GM13976 (cell line): ENCODE measurements around the gene APBA2.

Experiments used
- DNase-seq: peaks from one replicate; pipeline ENCODE4 v3.0.0; 2012; ENCODE audit warnings: low spot score
- in situ Hi-C: fragments of 300-500 bp; cut with MboI; formaldehyde crosslinking; loops from one replicate; pipeline ENCODE4 v1.12.0; 2022; ENCODE audit warnings: low sequenced_read_pairs, mixed read lengths, inconsistent platforms; ENCODE audit not compliant: unreplicated experiment
- TF ChIP-seq, protein P1 (sequence below): IDR thresholded peaks from 2 replicates; pipeline ENCODE4 v1.5.1; 2012; ENCODE audit warnings: borderline replicate concordance, mild to moderate bottlenecking; ENCODE audit not compliant: insufficient read depth; ENCODE audit errors: extremely low read depth, missing control alignments, control extremely low read depth

Gene APBA2

GRCh38 chr15:28994831-28995596, 109.2 kb downstream of the APBA2 start:
- in situ Hi-C loops: no loop called here

GRCh38 chr15:28995705-28996104, 109.9 kb downstream of the APBA2 start:
- TF ChIP-seq, protein P1, sequence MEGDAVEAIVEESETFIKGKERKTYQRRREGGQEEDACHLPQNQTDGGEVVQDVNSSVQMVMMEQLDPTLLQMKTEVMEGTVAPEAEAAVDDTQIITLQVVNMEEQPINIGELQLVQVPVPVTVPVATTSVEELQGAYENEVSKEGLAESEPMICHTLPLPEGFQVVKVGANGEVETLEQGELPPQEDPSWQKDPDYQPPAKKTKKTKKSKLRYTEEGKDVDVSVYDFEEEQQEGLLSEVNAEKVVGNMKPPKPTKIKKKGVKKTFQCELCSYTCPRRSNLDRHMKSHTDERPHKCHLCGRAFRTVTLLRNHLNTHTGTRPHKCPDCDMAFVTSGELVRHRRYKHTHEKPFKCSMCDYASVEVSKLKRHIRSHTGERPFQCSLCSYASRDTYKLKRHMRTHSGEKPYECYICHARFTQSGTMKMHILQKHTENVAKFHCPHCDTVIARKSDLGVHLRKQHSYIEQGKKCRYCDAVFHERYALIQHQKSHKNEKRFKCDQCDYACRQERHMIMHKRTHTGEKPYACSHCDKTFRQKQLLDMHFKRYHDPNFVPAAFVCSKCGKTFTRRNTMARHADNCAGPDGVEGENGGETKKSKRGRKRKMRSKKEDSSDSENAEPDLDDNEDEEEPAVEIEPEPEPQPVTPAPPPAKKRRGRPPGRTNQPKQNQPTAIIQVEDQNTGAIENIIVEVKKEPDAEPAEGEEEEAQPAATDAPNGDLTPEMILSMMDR: no peak
- in situ Hi-C loops: no loop called here
- DNase-seq: no peak

More at GRCh38 chr15:28994831-28995596, 109.2 kb downstream of the APBA2 start:
- TF ChIP-seq, protein P1: no peak
- DNase-seq: no peak

DNA sequence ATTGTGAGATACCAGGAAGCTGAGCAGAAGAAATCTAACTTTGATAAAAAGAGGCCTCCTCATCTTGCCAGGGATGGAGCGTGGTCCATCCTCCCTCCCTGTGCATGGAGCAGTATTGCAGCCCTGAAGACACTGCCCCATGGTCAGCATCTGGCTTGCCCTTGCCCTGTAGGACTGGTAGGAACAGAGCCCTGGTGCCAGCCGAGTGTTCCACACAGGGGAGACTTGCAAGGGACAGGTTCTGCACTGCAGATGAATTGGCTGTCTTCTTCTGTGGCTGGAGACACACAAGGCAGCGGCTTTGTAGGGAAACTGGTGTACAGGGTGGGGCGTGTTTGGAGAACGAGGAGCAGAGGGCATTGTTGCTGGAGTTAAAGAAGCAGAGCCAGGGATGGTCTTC, 110.5 kb downstream of the APBA2 start:
- DNase-seq: no peak
- in situ Hi-C loops: no loop called here
- TF ChIP-seq, protein P1: no peak

GRCh38 chr15:28996953-28997352, 111.2 kb downstream of the APBA2 start:
- TF ChIP-seq, protein P1: no peak
- in situ Hi-C loops: no loop called here
- DNase-seq: no peak

DNA sequence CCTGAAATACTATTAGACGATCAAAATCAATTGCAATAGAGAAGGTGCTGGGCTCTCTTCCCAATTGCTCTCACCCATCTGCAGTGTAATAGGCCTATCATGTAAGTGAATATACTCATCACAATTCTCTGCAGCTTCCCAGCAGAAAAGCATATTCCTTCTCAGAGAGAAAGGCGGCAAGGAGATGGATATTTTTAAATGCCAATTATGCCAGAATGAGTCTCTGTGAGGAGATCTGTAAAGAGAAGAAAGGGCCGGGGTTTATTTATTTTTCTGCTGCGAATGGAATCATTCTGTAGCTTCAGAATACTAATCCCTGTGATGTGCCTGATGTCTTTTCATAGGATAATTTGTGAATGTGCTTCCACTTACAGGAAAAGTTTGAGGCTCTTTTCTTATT, 112.0 kb downstream of the APBA2 start:
- TF ChIP-seq, protein P1: no peak
- in situ Hi-C loops: no loop called here
- no peak for DNase-seq

- in situ Hi-C loops: no loop called here
- TF ChIP-seq, protein P1: no peak
- no peak for DNase-seq
These were observed 112.7 kb downstream of the APBA2 start for GRCh38 chr15:28998511-28998910.
